ENCODE measurements around the gene ACSS1. TPM values are rescaled to one million over a fixed set of nuclear protein-coding genes. Genes with fewer than 3 reads are reported as not detected.
A peak's percentile ranks its signal among the peaks of the same experiment; 100 is the strongest.

ACSS1 gene
- total RNA-seq, 1 donor: 1.4 TPM

DNA sequence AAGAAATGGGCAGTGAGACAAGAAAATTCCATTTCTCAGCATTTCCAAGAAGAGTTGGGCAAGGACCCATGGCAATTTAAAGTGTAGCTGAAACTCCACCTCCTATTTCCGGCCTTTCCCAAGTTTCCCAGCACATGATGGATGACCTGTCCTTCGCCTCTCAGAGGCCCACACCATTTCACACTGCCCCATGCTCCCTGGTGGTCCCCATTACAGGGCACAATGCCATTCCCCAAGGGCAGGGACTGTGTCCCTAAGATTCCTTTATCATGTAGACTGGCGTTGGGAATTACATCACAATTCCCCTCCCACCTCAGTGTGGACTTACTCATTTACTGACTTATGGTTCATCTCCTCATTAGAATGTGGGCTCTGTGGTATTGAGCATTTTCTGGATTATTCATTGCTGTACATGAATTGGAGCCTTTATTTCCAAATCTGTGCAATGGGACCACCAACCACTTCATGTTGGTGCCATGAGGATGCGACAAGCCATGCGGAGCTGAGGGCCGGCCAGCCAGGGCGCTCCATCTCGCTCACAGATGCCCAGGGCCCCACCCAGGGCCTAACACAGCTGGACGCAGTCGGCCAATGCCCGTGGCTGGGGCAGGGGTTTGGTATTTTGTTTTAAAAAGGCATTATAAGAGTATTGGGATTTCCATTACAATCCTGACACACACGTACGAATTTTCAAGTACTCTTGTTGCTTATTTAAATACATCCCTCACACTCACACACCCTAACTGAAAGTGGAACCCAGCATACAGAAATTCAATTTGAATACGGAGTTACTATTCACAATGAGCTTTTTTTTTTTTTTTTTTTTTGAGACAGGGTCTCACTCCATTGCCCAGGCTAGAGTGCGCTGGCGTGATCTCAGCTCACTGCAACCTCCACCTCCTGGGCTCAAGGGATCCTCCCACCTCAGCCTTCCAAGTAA, 5.4 kb downstream of the ACSS1 start:
- H3K79me2 ChIP-seq (ENCODE audit: insufficient read depth, low read length): no peaks in the 10 kb centered on the region
- no peak for TF ChIP-seq CTCF (IDR thresholded peaks at IDR 0.05; ENCODE audit: extremely low read depth, low read depth, low read length)
- H3K36me3 ChIP-seq (ENCODE audit: insufficient read depth, low read length): no peaks in the 10 kb centered on the region
- H3K27ac ChIP-seq (ENCODE audit: low read depth, low read length): no peak overlapping the region
- peaks cover 33% of the 10 kb centered on the region for H3K4me1 ChIP-seq (ENCODE audit: insufficient read depth, low read length)
- peaks cover 6% of the 10 kb centered on the region for H4K20me1 ChIP-seq (ENCODE audit: insufficient read depth, low read length)
- no peak overlapping the region for H3K4me2 ChIP-seq (ENCODE audit: insufficient read depth, low read length)
- no peak overlapping the region for H2AFZ ChIP-seq (ENCODE audit: low read length)
- peak; percentile 85 for DNase-seq (ENCODE audit: insufficient read length, low spot score, missing footprints)
- no peaks in the 10 kb centered on the region for H3K9me3 ChIP-seq (ENCODE audit: low read depth, low read length)
- peaks cover 8% of the 10 kb centered on the region for H3K27me3 ChIP-seq (ENCODE audit: insufficient read depth, low read length)
- no peak overlapping the region for H3K4me3 ChIP-seq (ENCODE audit: insufficient read depth, low read length)

GRCh38 chr20:25051386-25052155, 6.4 kb downstream of the ACSS1 start:
- Histone ChIP-seq H3K36me3 (ENCODE audit: insufficient read depth, low read length) (no peaks in the 10 kb centered on the region), H3K79me2 (ENCODE audit: insufficient read depth, low read length) (no peaks in the 10 kb centered on the region), H3K27me3 (ENCODE audit: insufficient read depth, low read length) (peaks cover 9% of the 10 kb centered on the region), H3K4me3 (ENCODE audit: insufficient read depth, low read length) (no peak overlapping the region), H2AFZ (ENCODE audit: low read length) (no peak overlapping the region), H3K4me2 (ENCODE audit: insufficient read depth, low read length) (no peak overlapping the region), H3K27ac (ENCODE audit: low read depth, low read length) (no peak overlapping the region), H4K20me1 (ENCODE audit: insufficient read depth, low read length) (peaks cover 6% of the 10 kb centered on the region), H3K4me1 (ENCODE audit: insufficient read depth, low read length) (peaks cover 27% of the 10 kb centered on the region), H3K9me3 (ENCODE audit: low read depth, low read length) (no peaks in the 10 kb centered on the region)
- DNase-seq (ENCODE audit: insufficient read length, low spot score, missing footprints): peak; percentile 32
- TF ChIP-seq CTCF (IDR thresholded peaks at IDR 0.05; ENCODE audit: extremely low read depth, low read depth, low read length): no peak

DNA sequence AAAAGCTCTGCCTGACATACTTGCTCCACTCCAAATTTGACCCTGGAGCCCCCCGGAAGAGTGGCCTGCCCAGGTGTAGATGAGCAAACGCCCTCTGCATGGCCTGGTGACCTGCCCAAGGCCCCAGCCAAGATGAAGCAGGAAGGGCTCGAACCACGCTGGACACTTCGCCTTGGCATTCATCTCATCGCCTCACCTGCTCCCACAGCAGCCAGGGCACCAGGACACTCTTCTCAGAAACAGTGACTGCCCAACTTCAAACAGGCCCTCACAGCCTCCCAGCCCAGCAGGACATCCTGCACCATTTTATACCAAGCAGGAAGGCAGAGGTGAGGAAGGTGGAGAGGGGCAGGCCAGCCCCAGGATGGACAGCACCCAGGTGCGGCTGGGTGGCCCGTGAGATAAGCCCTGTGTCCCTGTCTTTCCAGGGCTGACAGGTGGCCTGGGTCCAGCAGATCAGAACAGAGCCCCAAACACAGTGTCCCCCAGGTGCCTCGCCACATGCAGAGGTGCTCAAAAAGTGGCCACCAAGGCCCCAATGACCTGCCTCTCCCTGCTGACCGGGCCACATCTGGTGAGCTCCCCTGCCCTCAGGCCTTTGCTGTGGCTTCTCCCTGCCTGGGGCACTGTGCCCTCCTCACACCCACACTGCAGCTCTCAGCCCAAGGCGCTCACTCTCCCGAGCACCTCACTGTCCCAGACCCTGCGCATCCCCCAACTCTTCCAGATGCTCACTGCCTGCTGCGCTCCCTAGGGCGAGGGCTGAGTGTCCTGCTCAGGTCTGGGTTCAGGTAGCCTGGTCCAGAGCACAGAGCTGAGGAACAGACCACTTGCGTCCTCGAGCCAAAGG, 7.2 kb downstream of the ACSS1 start:
- H3K79me2 ChIP-seq (ENCODE audit: insufficient read depth, low read length): no peaks in the 10 kb centered on the region
- no peak overlapping the region for H3K4me2 ChIP-seq (ENCODE audit: insufficient read depth, low read length)
- no peak overlapping the region for H2AFZ ChIP-seq (ENCODE audit: low read length)
- peaks cover 9% of the 10 kb centered on the region for H3K27me3 ChIP-seq (ENCODE audit: insufficient read depth, low read length)
- no peaks in the 10 kb centered on the region for H3K9me3 ChIP-seq (ENCODE audit: low read depth, low read length)
- no peak overlapping the region for H3K4me3 ChIP-seq (ENCODE audit: insufficient read depth, low read length)
- H3K4me1 ChIP-seq (ENCODE audit: insufficient read depth, low read length): peaks cover 21% of the 10 kb centered on the region
- no peak for TF ChIP-seq CTCF (IDR thresholded peaks at IDR 0.05; ENCODE audit: extremely low read depth, low read depth, low read length)
- peak; percentile 58 for DNase-seq (ENCODE audit: insufficient read length, low spot score, missing footprints)
- H4K20me1 ChIP-seq (ENCODE audit: insufficient read depth, low read length): peaks cover 2% of the 10 kb centered on the region
- H3K27ac ChIP-seq (ENCODE audit: low read depth, low read length): no peak overlapping the region
- no peaks in the 10 kb centered on the region for H3K36me3 ChIP-seq (ENCODE audit: insufficient read depth, low read length)
